ENCODE results near the gene PLEKHA6.

The PLEKHA6 gene

DNA sequence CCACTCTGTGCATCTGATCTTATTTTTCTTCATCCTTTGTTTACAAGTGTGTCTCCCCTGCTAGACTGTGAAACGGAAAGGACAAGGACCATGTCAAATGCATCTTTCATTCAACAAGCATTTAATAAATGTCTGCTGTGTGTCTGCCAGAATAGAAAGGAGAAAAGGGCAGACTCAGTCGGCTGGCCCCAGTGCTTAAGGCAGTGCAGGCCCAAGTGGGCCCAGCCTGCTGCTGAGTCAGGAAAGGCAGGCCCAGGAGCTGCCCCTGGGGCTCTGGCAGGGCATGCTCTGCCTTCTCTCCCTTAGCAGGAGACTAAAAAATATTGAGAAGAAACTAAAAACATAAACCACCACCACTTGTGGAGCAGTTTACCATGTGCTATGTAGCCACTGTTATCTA, 38.1 kb downstream of the PLEKHA6 start:
- no peak for DNase-seq (ENCODE audit: insufficient read length, low spot score)
- FAIRE-seq, result no peak
- TF ChIP-seq TAF1 (IDR thresholded peaks at IDR 0.05; ENCODE audit: low read depth, low read length), result no peak
- no peak for TF ChIP-seq POLR2AphosphoS5 (IDR thresholded peaks at IDR 0.05; ENCODE audit: low read depth, low read length)
- no peak for TF ChIP-seq SPI1 (IDR thresholded peaks at IDR 0.05; ENCODE audit: low read depth, low read length)

DNA sequence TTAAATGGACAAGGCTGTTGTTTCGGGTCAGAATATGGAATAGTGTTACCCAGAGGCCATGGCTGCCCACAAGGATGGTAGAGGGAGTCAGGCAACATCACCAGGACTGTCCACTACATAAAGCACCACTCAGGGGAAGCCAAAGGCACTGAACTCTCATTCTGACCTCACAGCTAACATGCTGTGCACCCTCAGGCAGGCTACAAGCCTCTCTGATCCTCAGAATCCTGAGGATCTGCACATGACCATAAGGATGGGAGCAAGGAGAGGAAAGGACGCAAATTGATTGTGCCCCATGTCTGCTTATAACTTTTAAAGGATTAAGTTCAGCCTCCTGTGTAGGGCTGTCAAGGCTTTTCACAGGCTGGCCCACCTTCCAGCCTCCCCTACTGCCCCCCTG, 38.7 kb downstream of the PLEKHA6 start:
- FAIRE-seq, result no peak
- no peak for DNase-seq (ENCODE audit: insufficient read length, low spot score)
- TF ChIP-seq POLR2A (IDR thresholded peaks at IDR 0.05; ENCODE audit: low read depth, low read length), result no peak
- no peak for TF ChIP-seq TAF1 (IDR thresholded peaks at IDR 0.05; ENCODE audit: low read depth, low read length)
- TF ChIP-seq POLR2AphosphoS5 (IDR thresholded peaks at IDR 0.05; ENCODE audit: low read depth, low read length), result no peak
- no peak for TF ChIP-seq SPI1 (IDR thresholded peaks at IDR 0.05; ENCODE audit: low read depth, low read length)
- TF ChIP-seq PAX5 (IDR thresholded peaks at IDR 0.05; ENCODE audit: insufficient read depth, low read length, severe bottlenecking), result no peak
- no peak for TF ChIP-seq POU2F2 (IDR thresholded peaks at IDR 0.05; ENCODE audit: low read depth, low read length)

DNA sequence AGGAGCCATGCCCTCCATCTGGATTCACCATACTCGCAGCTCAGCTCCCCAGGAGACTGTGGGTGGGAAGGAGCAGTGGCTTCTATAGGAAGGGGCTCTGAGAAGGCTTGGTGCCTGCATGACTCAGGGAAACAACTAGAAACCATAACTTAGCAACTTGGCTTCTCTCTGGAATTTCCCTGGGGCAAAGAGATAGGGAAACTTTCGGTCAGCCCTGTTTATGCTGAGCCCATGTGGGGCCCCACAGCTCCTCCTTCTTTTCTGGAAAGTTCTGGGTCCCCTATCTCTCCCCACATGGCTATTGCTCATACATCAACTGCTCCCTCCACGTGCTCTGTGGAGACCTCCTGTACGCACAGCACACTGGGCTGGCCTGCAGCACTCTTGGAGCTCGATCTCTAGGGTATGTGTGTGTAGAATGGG, 39.3 kb downstream of the PLEKHA6 start:
- TF ChIP-seq POLR2A (IDR thresholded peaks at IDR 0.05; ENCODE audit: low read depth, low read length) (no peak), PAX5 (IDR thresholded peaks at IDR 0.05; ENCODE audit: insufficient read depth, low read length, severe bottlenecking) (no peak), SPI1 (IDR thresholded peaks at IDR 0.05; ENCODE audit: low read depth, low read length) (no peak), POU2F2 (IDR thresholded peaks at IDR 0.05; ENCODE audit: low read depth, low read length) (no peak), TAF1 (IDR thresholded peaks at IDR 0.05; ENCODE audit: low read depth, low read length) (no peak), POLR2AphosphoS5 (IDR thresholded peaks at IDR 0.05; ENCODE audit: low read depth, low read length) (no peak)
- no peak for FAIRE-seq
- DNase-seq (ENCODE audit: insufficient read length, low spot score), result no peak

DNA sequence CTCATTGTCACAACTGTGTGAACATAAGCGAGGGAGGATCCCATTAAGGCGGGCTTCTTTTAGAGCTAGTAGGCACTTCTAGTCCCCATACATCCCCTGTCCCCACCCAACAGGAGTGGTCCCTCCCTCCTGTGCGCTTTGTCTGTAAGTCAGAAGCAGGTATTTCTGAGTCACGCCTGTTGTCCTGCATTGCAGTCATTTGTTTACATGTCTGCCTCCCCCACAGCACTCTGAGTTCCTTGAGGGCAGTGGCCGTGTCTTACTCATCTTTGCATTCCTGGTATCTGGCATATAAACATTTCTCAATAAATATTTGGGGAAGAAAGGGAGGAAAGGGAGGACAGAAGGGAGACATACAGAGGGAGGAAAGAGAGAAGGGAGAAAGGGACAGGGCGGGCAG, 40.3 kb downstream of the PLEKHA6 start:
- DNase-seq (ENCODE audit: insufficient read length, low spot score) (no peak), FAIRE-seq (no peak)
- TF ChIP-seq POLR2AphosphoS5 (IDR thresholded peaks at IDR 0.05; ENCODE audit: low read depth, low read length), result no peak
- TF ChIP-seq POU2F2 (IDR thresholded peaks at IDR 0.05; ENCODE audit: low read depth, low read length), result no peak
- no peak for TF ChIP-seq POLR2A (IDR thresholded peaks at IDR 0.05; ENCODE audit: low read depth, low read length)
- no peak for TF ChIP-seq SPI1 (IDR thresholded peaks at IDR 0.05; ENCODE audit: low read depth, low read length)
- no peak for TF ChIP-seq TAF1 (IDR thresholded peaks at IDR 0.05; ENCODE audit: low read depth, low read length)
- no peak for TF ChIP-seq PAX5 (IDR thresholded peaks at IDR 0.05; ENCODE audit: insufficient read depth, low read length, severe bottlenecking)

DNA sequence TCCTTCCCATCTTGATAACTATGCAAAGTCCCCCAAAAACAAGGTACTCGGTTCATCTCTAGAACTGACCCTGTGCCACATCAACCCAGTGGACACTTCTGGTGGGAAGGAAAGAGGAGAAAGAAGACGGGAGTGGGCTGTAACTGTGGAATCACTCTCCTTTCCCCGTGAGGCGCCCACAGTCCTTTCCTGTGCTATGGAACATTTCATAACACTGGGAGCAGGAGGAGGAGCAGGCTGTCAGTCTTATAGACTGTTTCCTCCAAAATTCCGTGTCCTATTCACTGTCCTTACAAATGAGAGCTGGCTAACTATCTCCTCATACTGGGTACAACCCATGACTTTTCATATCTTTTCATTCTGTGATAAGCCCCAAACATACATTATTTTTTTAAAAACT, 40.7 kb downstream of the PLEKHA6 start:
- TF ChIP-seq POLR2A (IDR thresholded peaks at IDR 0.05; ENCODE audit: low read depth, low read length), result no peak
- no peak for TF ChIP-seq SPI1 (IDR thresholded peaks at IDR 0.05; ENCODE audit: low read depth, low read length)
- TF ChIP-seq POU2F2 (IDR thresholded peaks at IDR 0.05; ENCODE audit: low read depth, low read length), result no peak
- TF ChIP-seq TAF1 (IDR thresholded peaks at IDR 0.05; ENCODE audit: low read depth, low read length), result no peak
- TF ChIP-seq POLR2AphosphoS5 (IDR thresholded peaks at IDR 0.05; ENCODE audit: low read depth, low read length), result no peak
- TF ChIP-seq PAX5 (IDR thresholded peaks at IDR 0.05; ENCODE audit: insufficient read depth, low read length, severe bottlenecking), result no peak
- DNase-seq (ENCODE audit: insufficient read length, low spot score) (no peak), FAIRE-seq (no peak)

DNA sequence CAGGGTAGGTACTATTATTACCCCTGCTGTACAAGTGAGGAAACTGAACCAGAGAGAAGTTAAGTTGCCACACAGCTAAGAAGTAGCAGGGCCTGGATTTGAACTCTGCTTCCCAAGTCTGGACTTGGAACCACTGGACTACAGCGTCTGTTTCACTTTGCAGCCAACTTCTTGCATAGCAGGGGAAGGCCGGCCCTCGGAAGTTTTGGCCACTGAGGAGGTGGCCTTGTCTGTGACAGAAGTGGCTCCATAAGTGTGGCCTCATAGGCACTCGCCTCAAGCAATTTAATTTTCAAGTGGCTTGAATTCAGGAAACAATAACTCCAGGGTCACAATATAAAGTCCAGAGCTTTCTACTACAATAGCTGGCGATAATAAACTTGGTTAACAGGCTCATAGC, 41.4 kb downstream of the PLEKHA6 start:
- TF ChIP-seq POLR2A (IDR thresholded peaks at IDR 0.05; ENCODE audit: low read depth, low read length) (no peak), TAF1 (IDR thresholded peaks at IDR 0.05; ENCODE audit: low read depth, low read length) (no peak)
- FAIRE-seq (no peak), DNase-seq (ENCODE audit: insufficient read length, low spot score) (no peak)

DNA sequence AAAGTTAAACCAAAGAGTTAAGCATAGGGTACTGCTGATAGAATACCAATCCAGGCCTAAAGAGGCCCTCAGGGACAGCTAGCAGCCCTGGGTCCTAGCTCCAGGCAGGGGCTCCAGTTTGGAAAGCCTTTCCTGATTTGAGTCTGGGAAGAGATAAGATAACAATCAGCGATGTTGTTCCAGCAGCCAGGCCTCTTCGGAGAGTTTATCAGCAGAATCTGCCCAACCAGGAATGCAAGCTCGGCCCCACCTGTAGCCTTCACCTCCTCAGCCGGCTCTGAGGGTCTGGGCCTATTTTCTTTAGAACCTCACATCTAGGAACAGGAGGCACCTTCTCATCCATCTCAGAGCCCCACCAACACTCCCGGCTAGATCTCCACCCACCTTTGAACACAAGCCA, 42.6 kb downstream of the PLEKHA6 start:
- DNase-seq (ENCODE audit: insufficient read length, low spot score) (no peak), FAIRE-seq (no peak)
- no peak for TF ChIP-seq TAF1 (IDR thresholded peaks at IDR 0.05; ENCODE audit: low read depth, low read length)
- TF ChIP-seq PAX5 (IDR thresholded peaks at IDR 0.05; ENCODE audit: insufficient read depth, low read length, severe bottlenecking), result no peak
- TF ChIP-seq SPI1 (IDR thresholded peaks at IDR 0.05; ENCODE audit: low read depth, low read length), result no peak
- no peak for TF ChIP-seq POU2F2 (IDR thresholded peaks at IDR 0.05; ENCODE audit: low read depth, low read length)
- TF ChIP-seq POLR2A (IDR thresholded peaks at IDR 0.05; ENCODE audit: low read depth, low read length), result no peak
- no peak for TF ChIP-seq POLR2AphosphoS5 (IDR thresholded peaks at IDR 0.05; ENCODE audit: low read depth, low read length)

DNA sequence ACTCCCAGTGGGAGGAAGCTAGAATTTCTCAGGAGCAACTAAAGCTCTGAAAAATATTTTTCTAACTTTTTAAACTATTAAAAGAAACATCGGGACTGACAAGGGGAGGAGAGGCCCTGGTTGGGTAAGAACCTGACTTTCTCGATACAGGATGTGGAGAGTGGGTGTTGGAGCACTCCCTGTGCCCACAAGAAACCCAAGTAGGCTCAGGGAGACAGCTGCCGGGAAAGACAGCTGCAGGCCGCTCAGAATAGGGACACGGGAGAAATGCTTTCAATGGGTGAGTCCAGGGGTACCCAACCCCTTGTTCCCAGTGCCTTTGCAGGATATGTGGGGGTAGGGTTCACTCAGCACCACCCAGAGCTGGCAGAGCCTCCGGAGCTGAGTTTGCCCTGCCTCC, 43.6 kb downstream of the PLEKHA6 start:
- FAIRE-seq, result no peak
- no peak for DNase-seq (ENCODE audit: insufficient read length, low spot score)
- TF ChIP-seq SPI1 (IDR thresholded peaks at IDR 0.05; ENCODE audit: low read depth, low read length) (no peak), POLR2AphosphoS5 (IDR thresholded peaks at IDR 0.05; ENCODE audit: low read depth, low read length) (no peak), POLR2A (IDR thresholded peaks at IDR 0.05; ENCODE audit: low read depth, low read length) (no peak), PAX5 (IDR thresholded peaks at IDR 0.05; ENCODE audit: insufficient read depth, low read length, severe bottlenecking) (no peak), TAF1 (IDR thresholded peaks at IDR 0.05; ENCODE audit: low read depth, low read length) (no peak), POU2F2 (IDR thresholded peaks at IDR 0.05; ENCODE audit: low read depth, low read length) (no peak)

DNA sequence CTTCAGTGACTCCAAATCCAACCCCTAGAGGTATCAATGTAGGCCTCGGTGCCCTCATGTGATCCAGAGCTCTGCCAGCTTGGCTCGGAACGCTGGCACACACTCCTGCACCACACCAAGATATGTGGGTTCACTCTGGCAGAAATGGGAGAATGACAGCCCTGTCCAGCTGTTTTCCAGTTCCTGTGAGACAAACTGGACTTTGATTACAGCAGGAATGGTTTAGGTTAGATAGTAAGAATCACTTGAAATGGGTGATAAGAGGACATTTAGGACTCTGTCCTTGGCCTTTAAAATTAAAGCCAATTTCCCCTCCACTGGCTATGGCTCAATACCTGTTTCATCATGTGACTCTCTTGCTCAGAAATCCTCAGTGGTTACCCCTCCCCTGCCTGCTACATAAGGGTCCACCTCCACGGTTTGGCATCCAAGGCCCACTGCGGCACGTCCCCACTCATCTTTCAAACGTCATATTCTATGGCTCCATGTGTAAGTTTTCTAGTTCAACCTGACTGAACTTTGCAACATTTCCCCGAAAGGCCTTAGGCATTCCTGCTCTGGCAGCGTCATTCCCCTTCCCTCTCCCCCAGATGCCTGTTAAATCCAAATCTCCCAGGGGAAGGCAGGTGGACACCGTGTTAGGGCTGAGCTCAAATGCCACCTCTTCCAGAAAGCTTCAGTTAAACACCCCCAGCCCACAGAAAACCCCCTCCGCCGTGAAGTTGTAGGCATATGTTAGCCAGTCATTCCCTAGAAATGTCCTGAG, 44.7 kb downstream of the PLEKHA6 start:
- no peak for DNase-seq (ENCODE audit: insufficient read length, low spot score)
- TF ChIP-seq POLR2AphosphoS5 (IDR thresholded peaks at IDR 0.05; ENCODE audit: low read depth, low read length) (no peak), POU2F2 (IDR thresholded peaks at IDR 0.05; ENCODE audit: low read depth, low read length) (no peak), PAX5 (IDR thresholded peaks at IDR 0.05; ENCODE audit: insufficient read depth, low read length, severe bottlenecking) (no peak), SPI1 (IDR thresholded peaks at IDR 0.05; ENCODE audit: low read depth, low read length) (no peak), TAF1 (IDR thresholded peaks at IDR 0.05; ENCODE audit: low read depth, low read length) (no peak), POLR2A (IDR thresholded peaks at IDR 0.05; ENCODE audit: low read depth, low read length) (no peak)
- no peak for FAIRE-seq

Measured in GM12891 (cell line).